ENCODE data around the gene ERBB4.

Gene ERBB4

DNA sequence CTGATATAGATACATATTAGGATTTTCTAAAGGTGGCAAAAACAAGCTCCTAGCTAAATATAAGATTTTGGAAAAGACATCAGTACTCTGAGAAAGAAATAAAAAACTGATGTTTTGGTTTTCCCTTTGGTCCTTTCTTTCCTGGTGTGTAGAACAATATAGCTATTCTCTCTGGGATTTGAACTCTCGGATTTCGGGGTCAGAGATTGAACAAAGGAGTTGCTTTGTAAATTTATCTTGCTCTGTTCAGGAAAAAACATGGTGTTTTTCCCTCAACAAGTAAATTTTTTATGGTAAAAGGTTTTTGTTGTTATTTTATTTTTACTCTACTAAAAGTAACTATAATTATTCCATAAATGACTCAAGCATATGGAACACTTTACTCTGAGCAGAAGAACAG lies 889.3 kb downstream of the ERBB4 start:
- TF ChIP-seq ISL1 (CRISPR knock-in tag; IDR thresholded peaks at IDR 0.05), result no peak
- no peak for TF ChIP-seq ARNTL (CRISPR knock-in tag; IDR thresholded peaks at IDR 0.05; ENCODE audit: borderline replicate concordance, low read depth)
- no peak for TF ChIP-seq CSDC2 (CRISPR knock-in tag; IDR thresholded peaks at IDR 0.05)
- TF ChIP-seq TOX (CRISPR knock-in tag; IDR thresholded peaks at IDR 0.05; ENCODE audit: borderline replicate concordance), result no peak
- TF ChIP-seq, protein P1, sequence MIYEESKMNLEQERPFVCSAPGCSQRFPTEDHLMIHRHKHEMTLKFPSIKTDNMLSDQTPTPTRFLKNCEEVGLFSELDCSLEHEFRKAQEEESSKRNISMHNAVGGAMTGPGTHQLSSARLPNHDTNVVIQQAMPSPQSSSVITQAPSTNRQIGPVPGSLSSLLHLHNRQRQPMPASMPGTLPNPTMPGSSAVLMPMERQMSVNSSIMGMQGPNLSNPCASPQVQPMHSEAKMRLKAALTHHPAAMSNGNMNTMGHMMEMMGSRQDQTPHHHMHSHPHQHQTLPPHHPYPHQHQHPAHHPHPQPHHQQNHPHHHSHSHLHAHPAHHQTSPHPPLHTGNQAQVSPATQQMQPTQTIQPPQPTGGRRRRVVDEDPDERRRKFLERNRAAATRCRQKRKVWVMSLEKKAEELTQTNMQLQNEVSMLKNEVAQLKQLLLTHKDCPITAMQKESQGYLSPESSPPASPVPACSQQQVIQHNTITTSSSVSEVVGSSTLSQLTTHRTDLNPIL (CRISPR knock-in tag; IDR thresholded peaks at IDR 0.05; ENCODE audit: low read depth), result no peak
- TF ChIP-seq ZC3H10 (CRISPR knock-in tag; IDR thresholded peaks at IDR 0.05), result no peak
- TF ChIP-seq OSR1 (CRISPR knock-in tag; IDR thresholded peaks at IDR 0.05), result no peak
- no peak for TF ChIP-seq GLIS3 (CRISPR knock-in tag; IDR thresholded peaks at IDR 0.05)
- TF ChIP-seq, protein P2, sequence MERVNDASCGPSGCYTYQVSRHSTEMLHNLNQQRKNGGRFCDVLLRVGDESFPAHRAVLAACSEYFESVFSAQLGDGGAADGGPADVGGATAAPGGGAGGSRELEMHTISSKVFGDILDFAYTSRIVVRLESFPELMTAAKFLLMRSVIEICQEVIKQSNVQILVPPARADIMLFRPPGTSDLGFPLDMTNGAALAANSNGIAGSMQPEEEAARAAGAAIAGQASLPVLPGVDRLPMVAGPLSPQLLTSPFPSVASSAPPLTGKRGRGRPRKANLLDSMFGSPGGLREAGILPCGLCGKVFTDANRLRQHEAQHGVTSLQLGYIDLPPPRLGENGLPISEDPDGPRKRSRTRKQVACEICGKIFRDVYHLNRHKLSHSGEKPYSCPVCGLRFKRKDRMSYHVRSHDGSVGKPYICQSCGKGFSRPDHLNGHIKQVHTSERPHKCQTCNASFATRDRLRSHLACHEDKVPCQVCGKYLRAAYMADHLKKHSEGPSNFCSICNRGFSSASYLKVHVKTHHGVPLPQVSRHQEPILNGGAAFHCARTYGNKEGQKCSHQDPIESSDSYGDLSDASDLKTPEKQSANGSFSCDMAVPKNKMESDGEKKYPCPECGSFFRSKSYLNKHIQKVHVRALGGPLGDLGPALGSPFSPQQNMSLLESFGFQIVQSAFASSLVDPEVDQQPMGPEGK (CRISPR knock-in tag; IDR thresholded peaks at IDR 0.05; ENCODE audit: borderline replicate concordance), result no peak
- no peak for TF ChIP-seq BACH2 (CRISPR knock-in tag; IDR thresholded peaks at IDR 0.05; ENCODE audit: borderline replicate concordance)
- TF ChIP-seq, protein P3, sequence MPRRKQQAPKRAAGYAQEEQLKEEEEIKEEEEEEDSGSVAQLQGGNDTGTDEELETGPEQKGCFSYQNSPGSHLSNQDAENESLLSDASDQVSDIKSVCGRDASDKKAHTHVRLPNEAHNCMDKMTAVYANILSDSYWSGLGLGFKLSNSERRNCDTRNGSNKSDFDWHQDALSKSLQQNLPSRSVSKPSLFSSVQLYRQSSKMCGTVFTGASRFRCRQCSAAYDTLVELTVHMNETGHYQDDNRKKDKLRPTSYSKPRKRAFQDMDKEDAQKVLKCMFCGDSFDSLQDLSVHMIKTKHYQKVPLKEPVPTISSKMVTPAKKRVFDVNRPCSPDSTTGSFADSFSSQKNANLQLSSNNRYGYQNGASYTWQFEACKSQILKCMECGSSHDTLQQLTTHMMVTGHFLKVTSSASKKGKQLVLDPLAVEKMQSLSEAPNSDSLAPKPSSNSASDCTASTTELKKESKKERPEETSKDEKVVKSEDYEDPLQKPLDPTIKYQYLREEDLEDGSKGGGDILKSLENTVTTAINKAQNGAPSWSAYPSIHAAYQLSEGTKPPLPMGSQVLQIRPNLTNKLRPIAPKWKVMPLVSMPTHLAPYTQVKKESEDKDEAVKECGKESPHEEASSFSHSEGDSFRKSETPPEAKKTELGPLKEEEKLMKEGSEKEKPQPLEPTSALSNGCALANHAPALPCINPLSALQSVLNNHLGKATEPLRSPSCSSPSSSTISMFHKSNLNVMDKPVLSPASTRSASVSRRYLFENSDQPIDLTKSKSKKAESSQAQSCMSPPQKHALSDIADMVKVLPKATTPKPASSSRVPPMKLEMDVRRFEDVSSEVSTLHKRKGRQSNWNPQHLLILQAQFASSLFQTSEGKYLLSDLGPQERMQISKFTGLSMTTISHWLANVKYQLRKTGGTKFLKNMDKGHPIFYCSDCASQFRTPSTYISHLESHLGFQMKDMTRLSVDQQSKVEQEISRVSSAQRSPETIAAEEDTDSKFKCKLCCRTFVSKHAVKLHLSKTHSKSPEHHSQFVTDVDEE (CRISPR knock-in tag; IDR thresholded peaks at IDR 0.05), result no peak
- TF ChIP-seq RARB (CRISPR knock-in tag; IDR thresholded peaks at IDR 0.05), result no peak
- TF ChIP-seq TCF4 (CRISPR knock-in tag; IDR thresholded peaks at IDR 0.05; ENCODE audit: borderline replicate concordance), result no peak
- no peak for TF ChIP-seq ZNF8 (CRISPR knock-in tag; IDR thresholded peaks at IDR 0.05)
- TF ChIP-seq ZNF565 (CRISPR knock-in tag; conservative IDR thresholded peaks at IDR 0.05; ENCODE audit: low read depth), result no peak
- ATAC-seq, result no peak

DNA sequence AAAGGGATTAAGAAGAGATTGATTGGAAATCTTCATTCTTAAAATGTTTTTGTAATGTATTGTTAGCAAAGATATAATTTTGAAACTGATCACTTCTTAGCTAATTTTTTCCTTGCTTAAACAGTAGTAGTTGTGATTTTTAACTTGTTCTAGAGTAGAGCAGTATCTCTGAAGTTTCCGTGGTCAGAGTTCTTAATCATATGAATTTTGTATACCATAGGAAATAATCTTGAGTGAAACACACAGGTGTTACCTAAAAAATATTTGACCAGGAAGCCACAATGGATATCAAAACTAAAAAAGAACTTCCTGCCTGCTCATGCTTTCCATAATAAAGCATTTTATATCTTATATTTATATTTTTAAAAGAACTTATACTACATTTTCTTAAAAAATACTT lies 907.1 kb downstream of the ERBB4 start:
- no peak for ATAC-seq
- TF ChIP-seq OSR1 (CRISPR knock-in tag; IDR thresholded peaks at IDR 0.05), result no peak
- TF ChIP-seq, protein P2 (CRISPR knock-in tag; IDR thresholded peaks at IDR 0.05; ENCODE audit: borderline replicate concordance), result no peak
- TF ChIP-seq ZFP3 (CRISPR knock-in tag; IDR thresholded peaks at IDR 0.05), result no peak
- no peak for TF ChIP-seq BACH2 (CRISPR knock-in tag; IDR thresholded peaks at IDR 0.05; ENCODE audit: borderline replicate concordance)
- TF ChIP-seq, protein P3 (CRISPR knock-in tag; IDR thresholded peaks at IDR 0.05), result no peak
- TF ChIP-seq ZNF70 (CRISPR knock-in tag; IDR thresholded peaks at IDR 0.05), result no peak
- TF ChIP-seq, protein P4, sequence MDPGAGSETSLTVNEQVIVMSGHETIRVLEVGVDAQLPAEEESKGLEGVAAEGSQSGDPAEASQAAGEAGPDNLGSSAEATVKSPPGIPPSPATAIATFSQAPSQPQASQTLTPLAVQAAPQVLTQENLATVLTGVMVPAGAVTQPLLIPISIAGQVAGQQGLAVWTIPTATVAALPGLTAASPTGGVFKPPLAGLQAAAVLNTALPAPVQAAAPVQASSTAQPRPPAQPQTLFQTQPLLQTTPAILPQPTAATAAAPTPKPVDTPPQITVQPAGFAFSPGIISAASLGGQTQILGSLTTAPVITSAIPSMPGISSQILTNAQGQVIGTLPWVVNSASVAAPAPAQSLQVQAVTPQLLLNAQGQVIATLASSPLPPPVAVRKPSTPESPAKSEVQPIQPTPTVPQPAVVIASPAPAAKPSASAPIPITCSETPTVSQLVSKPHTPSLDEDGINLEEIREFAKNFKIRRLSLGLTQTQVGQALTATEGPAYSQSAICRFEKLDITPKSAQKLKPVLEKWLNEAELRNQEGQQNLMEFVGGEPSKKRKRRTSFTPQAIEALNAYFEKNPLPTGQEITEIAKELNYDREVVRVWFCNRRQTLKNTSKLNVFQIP (CRISPR knock-in tag; IDR thresholded peaks at IDR 0.05; ENCODE audit: borderline replicate concordance, low read depth), result no peak
- TF ChIP-seq ISL1 (CRISPR knock-in tag; IDR thresholded peaks at IDR 0.05), result no peak
- TF ChIP-seq TCF4 (CRISPR knock-in tag; IDR thresholded peaks at IDR 0.05; ENCODE audit: borderline replicate concordance), result no peak
- no peak for TF ChIP-seq GLIS3 (CRISPR knock-in tag; IDR thresholded peaks at IDR 0.05)
- no peak for TF ChIP-seq TOX (CRISPR knock-in tag; IDR thresholded peaks at IDR 0.05; ENCODE audit: borderline replicate concordance)
- no peak for TF ChIP-seq ZNF8 (CRISPR knock-in tag; IDR thresholded peaks at IDR 0.05)
- no peak for TF ChIP-seq CSDC2 (CRISPR knock-in tag; IDR thresholded peaks at IDR 0.05)
- no peak for TF ChIP-seq ARNTL (CRISPR knock-in tag; IDR thresholded peaks at IDR 0.05; ENCODE audit: borderline replicate concordance, low read depth)
- TF ChIP-seq PPARA (CRISPR knock-in tag; IDR thresholded peaks at IDR 0.05; ENCODE audit: borderline replicate concordance), result no peak
- no peak for TF ChIP-seq RARB (CRISPR knock-in tag; IDR thresholded peaks at IDR 0.05)
- TF ChIP-seq ZC3H10 (CRISPR knock-in tag; IDR thresholded peaks at IDR 0.05), result no peak
- TF ChIP-seq ESRRG (CRISPR knock-in tag; IDR thresholded peaks at IDR 0.05), result no peak

Data from SK-N-SH treated with all-trans-retinoic acid at 6 μM for 48 hours (cell line).